HL-60 (cell line): ENCODE measurements around the gene EPHA6.

ENCODE experiments used
- CTCF ChIP-seq: IDR thresholded peaks from one replicate; pipeline ENCODE4 v1.5.1; 2011; ENCODE audit warnings: low read length, control low read depth, inconsistent platforms; ENCODE audit not compliant: insufficient read depth
- POLR2AphosphoS5 ChIP-seq: IDR thresholded peaks from 2 replicates; pipeline ENCODE4 v1.6.1; 2012; ENCODE audit warnings: low read depth
- SPI1 ChIP-seq: IDR thresholded peaks from 2 replicates; pipeline ENCODE4 v1.6.1; 2012; ENCODE audit warnings: low read depth, mild to moderate bottlenecking, borderline replicate concordance

GRCh38 chr3:97074546-97074945, 260.2 kb downstream of the EPHA6 start:
- no peak for TF ChIP-seq SPI1
- no peak for TF ChIP-seq CTCF
- no peak for TF ChIP-seq POLR2AphosphoS5
